ENCODE results near the gene CCDC28B. TPM values are rescaled to one million over a fixed set of nuclear protein-coding genes. Genes with fewer than 3 reads are reported as not detected.

CCDC28B gene
- total RNA-seq, 1 experiment from 2014 or later, result 29.1 TPM

GRCh38 chr1:32194984-32195383 lies 5.4 kb upstream of the CCDC28B start:
- no peak for DNase-seq (ENCODE audit: low read depth)

- no peak for DNase-seq (ENCODE audit: low read depth)
Observed at GRCh38 chr1:32195531-32195930, 4.9 kb upstream of the CCDC28B start.

DNA sequence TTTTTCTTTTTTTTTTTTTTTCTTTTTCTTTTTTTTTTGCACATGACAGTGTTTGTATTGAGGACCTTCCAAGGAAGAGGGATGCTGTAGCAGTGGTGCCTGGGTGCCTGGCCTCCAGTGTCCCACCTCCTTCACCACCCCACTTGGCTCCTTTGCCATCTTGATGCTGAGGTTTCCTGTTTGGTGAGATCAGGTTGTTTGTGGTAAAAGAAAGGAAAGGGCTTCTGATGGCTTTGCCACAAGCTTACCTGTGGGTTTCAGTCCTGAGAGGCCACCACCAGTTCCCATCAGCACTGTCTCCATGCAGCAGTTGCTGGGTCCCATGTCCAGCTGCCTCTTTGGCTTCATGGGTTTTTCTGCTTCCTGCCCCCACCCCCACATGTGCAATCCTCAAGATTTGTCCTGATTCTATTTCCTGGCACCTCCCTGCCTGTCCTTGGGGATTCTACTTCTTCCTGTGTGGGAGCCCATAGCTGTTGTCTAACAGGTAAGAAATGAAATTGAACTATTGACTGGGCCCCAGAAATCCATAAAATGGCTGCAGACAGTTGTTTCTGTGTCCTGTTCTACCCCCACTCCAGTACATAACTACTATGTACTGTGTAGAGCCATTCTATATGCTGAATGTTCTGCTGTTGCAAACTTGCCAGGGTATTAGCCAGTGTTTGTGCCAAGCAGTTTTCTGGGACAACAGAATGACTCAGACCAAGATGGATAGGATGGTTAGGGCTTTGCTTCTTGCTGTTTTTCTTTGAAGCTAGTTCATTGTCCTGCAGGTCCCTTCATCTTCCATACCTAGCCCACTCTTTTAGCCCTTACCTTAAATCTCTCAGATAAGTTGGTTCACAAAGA lies 4.2 kb upstream of the CCDC28B start:
- no peak for DNase-seq (ENCODE audit: low read depth)

GRCh38 chr1:32197074-32197473 lies 3.3 kb upstream of the CCDC28B start:
- no peak for DNase-seq (ENCODE audit: low read depth)

- no peak for DNase-seq (ENCODE audit: low read depth)
Observed at GRCh38 chr1:32197837-32198236, 2.6 kb upstream of the CCDC28B start.

- DNase-seq (ENCODE audit: low read depth), result no peak
Observed at GRCh38 chr1:32198237-32199042, 2.0 kb upstream of the CCDC28B start.

DNA sequence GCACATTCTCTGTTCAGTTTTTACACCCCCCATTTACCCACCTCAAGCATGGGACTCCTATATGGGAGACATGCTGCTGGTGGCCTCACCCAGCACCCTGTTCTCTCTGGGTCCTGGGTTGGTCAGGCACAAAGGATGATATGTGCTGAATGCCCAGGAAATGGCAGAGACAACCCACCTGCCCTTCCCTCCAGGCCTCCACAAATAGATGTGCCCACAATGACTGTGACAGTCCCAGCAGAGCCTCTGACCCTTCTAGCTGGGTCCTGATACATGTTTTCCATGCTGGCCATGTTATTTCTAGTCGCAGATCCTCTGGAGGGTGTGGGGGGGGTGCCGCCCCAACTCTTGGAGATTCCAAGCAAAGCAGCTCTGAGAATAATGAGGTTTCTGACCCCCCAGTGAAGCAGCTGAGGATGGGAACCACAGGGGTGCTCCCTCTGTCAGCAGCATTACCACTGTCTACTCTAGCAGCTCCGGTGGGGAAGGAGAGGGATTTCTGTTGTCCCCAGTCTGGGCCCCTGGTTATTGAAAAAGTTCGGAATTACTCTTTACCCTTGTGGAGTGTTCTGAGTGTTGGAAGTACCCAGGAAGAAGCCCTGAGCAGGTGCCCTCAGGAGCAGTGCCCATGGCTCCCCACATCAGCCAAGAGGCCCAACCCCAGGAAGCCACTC lies 1.2 kb upstream of the CCDC28B start:
- no peak for DNase-seq (ENCODE audit: low read depth)

DNA sequence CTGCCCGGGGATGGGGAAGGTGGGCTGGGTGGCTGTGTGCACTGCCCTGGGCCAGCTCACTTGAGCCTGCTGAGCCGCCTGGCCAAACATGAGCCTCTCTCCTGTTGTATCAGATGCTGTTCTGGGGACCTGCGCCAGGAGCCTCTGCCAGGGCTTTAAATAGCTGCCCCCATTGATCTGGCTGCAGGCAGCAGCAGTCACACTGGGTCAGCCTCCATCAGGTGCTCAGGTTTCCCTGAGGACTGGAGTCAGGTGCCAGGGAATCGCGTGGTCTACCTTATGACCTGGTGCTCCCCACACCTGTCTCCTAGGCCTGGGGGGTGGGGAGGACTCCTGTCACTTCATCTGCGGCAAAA lies 700 bp upstream of the CCDC28B start:
- DNase-seq (ENCODE audit: low read depth), result no peak

DNA sequence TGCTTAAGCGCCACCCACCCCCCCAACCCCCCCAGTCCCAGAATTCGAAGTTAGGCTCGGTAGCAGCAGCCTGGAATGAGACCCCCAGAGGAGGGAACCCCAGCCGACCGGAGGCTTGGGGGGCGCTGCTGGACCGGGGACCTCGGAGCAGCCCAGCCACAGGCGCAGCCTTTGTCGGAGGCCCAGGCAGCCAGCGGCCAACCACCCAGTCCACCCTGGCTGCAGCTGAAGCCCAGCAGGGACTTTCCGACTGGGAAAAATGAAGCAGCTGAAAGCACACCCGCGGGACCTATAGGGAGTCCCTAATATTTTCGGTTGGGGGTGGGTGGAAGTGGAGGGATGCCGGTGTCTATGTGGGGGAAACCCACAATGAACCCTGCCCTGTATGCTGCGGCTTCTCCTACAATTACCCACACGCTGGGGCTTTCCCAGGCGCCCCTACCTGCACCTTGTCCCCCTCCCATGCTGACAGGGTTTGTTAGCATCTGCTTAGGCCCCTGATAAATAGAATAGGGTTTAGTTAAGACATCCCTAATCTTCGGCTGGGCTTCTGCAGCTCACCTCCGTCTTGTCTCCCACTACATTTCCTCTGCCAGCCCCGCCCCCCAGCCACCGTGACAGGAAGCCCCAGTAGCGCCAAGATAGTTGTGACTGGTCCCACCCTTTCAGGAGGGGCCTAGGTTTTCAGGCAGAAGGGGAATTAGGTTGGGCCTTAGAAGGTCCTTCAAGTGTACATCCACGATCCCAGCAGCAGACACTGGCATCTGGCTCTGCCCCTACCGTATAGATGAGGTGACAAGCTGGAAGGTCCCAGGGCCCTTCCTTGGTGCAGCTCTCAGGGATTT lies 838 bp downstream of the CCDC28B start:
- DNase-seq (ENCODE audit: low read depth), result peak; percentile 63

DNA sequence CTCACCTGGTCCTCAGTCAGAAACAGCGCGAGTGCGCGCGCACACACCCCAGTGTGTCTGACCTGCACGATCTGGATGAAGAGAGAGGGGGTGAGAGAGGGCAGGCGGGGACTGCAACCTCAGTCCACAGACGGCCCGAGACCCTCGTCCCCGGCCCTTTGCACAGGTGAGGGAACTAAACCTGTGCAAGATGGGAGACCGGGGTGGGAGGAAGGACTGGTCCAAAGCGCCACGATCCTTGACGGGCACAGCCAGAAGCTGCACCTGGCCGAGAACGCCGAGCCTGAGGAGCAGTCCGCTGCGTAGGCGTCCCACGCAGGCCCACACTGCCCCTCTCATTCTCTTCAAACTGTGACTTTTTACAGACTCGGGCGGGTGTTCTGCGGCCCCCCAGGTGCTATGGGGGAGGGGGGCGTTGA lies 4.6 kb downstream of the CCDC28B start:
- no peak for DNase-seq (ENCODE audit: low read depth)

GRCh38 chr1:32205401-32206370 lies 5.3 kb downstream of the CCDC28B start, which contains the start of gene IQCC:
TSS of gene IQCC (plus strand) at chr1:32205671. CDS start at chr1:32205682, 11 bp downstream.
- peak; percentile 77 for DNase-seq (ENCODE audit: low read depth)

DNA sequence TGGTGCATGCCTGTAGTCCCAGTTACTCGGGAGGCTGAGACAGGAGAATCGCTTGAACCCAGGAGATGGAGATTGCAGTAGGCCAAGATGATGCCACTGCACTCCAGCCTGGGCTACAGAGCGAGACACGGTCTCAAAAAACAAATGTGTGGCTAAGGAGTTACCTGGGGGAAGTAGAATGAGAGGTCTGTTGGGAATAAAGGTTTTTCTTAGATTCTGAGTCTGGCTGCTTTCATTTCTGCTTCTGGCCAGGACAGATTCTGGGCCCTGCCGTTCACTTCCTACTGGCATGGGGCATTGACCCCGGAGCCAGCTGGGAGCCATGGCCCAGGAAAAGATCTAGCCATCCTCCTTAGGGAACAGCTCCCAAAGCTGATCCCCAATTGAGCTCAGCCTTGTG lies 8.1 kb downstream of the CCDC28B start:
- DNase-seq (ENCODE audit: low read depth), result no peak

GRCh38 chr1:32208891-32209328 lies 8.5 kb downstream of the CCDC28B start, which contains the start of gene DCDC2B:
TSS of gene DCDC2B (plus strand) at chr1:32209089. CDS start at chr1:32209094, 5 bp downstream.
- DNase-seq (ENCODE audit: low read depth), result peak; percentile 72

- DNase-seq (ENCODE audit: low read depth), result peak; percentile 64
Observed at GRCh38 chr1:32215629-32216480, 15.5 kb downstream of the CCDC28B start.

GRCh38 chr1:32216566-32216965 lies 16.2 kb downstream of the CCDC28B start:
- no peak for DNase-seq (ENCODE audit: low read depth)

DNA sequence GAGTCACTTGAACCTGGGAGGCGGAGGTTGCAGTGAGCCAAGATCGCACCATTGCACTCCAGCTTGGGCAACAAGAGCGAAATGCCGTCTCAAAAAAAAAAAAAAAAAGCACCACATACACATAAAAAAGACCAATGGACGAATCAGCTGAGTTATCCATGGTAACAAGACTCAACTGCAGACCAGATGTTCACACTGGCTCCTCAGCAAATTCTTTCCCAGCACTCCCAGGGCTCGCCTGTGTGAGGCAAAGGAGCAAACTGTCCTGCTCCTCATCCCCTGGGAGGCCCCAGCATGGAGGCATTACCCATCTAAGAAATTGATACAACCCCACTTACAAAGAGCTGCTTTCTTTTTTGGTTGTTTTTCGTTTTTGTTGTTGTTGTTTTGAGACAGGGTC lies 18.6 kb downstream of the CCDC28B start:
- DNase-seq (ENCODE audit: low read depth), result no peak

DNA sequence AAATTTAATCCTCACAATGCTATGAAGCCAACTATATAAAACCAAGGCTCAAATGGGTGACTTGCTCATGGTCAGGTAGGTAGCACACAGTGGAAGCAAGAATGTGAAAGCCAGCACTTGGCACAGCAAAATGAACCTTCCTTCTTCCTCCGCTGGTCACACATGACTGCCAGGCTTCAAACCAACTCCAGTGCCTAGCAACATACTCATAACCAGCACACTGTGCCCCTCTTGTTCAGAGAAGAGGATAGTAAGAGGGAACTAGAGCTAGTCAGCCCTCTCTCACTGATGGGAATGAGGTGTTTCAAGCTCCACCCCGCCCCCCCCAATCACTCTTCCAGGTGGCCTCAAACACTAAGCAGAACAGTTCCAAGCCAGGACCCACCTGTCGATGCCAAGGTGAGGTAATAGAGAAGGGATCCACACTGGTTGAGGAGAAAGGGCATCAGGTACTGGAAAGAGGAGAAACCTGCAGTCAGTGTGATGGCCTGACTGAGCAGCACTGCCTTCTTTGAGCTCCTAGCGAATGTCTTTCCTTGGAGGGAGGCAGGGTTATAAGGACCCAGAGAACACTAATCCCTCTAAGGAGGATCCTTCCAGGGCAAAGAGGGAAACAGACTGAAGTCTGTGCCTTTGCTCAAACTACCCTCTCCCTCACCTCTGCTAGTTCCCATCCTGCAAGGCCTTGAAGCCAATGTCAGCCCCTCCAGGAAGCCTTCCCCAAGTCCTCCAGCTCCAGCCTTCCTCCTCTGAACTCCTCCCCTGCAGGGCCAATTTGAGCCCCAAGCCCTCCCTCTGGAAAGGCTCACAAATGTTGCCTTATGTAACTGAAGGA lies 20.6 kb downstream of the CCDC28B start:
- no peak for DNase-seq (ENCODE audit: low read depth)

DNA sequence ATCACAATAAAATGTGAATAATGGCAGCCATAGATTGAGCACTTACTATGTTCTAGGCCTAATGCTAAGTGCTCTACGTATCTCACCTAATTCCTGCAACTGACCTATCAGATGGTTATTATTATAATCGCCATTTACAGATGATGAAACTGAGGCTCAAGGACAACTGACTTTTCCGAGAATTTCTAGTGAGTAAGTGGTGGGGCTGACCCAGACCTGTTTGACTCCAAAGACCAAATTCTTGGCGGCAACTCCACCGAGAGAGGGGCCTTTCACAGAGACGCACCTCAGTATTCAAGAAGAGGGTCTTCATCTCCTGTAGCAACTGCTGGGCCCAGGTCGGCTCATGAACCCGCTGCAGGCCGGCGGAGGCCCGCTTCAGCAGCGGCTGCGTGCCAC lies 21.2 kb downstream of the CCDC28B start:
- DNase-seq (ENCODE audit: low read depth), result no peak

Measured in RPMI7951 (cell line).